Fibroblast of lung (primary cell): Measurements from ENCODE around the gene ATF6B.

ENCODE experiments used
- CTCF ChIP-seq, 2 donors: IDR thresholded peaks in 1 of 2; conservative IDR thresholded peaks in 1 of 2; 1 replicate in 1 of 2; 2 replicates in 1 of 2; pipeline ENCODE4 v1.5.1; 2011 to 2012; ENCODE audit warnings: low read length in 2 of 2, control low read depth in 1 of 2, inconsistent platforms in 1 of 2, low read depth in 1 of 2, mild to moderate bottlenecking in 1 of 2
- EZH2 ChIP-seq: IDR thresholded peaks from 2 replicates; pipeline ENCODE4 v1.5.1; 2012; ENCODE audit warnings: low read length, control low read depth, mild to moderate bottlenecking; ENCODE audit errors: missing control alignments

- TF ChIP-seq EZH2, result no peak
- TF ChIP-seq CTCF (conservative IDR thresholded peaks at IDR 0.05 in 1 of 2, IDR thresholded peaks at IDR 0.05 in 1 of 2; ENCODE audit: low read depth in 1 of 2, low read length in 2 of 2), result no peak
Measured at GRCh38 chr6:32149932-32150870, 22.2 kb upstream of the ATF6B start.
